ENCODE measurements around the gene APOH.

DNA sequence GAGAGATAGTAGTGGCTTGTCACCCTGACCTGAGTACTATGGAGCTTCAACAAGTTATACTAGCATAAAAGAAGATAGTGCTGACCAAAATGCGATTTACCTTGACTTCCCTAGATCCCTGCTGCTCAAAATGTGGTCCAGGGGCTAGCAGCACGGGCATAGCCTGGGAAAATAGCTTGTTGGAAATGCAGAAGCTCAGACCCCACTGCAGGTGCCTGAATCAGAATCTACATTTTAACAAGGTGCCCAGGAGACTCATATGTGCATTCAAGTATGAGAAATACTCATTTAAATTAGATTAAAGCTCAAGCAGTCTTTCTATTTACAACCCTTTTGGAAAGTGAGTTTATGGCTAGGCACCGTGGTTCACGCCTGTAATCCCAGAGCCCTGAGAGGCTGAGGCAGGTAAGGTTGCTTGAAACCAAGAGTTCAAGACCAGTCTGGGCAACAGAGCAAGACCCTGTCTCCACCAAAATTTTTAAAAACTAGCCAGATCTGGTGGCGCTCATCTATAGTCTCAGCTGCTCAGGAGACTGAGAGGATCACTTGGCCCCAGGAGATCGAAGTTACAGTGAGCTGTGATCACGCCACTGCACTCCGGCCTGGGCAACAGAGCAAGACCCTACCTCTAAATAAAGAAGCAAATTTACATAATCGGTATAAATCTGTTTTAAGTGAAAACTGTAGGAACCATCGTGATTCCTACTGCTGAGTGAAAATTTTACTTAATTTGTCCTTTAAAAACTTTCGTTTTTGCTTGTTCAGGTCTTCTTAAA is 7.3 kb downstream of the APOH start:
- TF ChIP-seq POLR2A (IDR thresholded peaks at IDR 0.05; ENCODE audit: low read length) (no peak), GATA1 (IDR thresholded peaks at IDR 0.05; ENCODE audit: low read depth, low read length) (no peak)
